ENCODE data around the gene ANHX. TPM values are rescaled to one million over a fixed set of nuclear protein-coding genes. Genes with fewer than 3 reads are reported as not detected.

The ANHX gene
- total RNA-seq, 1 donor from 2014 or later, result not detected

GRCh38 chr12:133236556-133236955, 879 bp upstream of the ANHX start:
- H3K27me3 Mint-ChIP-seq (ENCODE audit: unreplicated experiment), result peaks cover 17% of the 10 kb centered on the region
- H3K36me3 Mint-ChIP-seq (ENCODE audit: low read depth, unreplicated experiment), result peaks cover 32% of the 10 kb centered on the region
- H3K4me3 Mint-ChIP-seq (ENCODE audit: unreplicated experiment), result no peak overlapping the region
- H3K9me3 Mint-ChIP-seq (ENCODE audit: unreplicated experiment), result peaks cover 57% of the 10 kb centered on the region
- DNase-seq (ENCODE audit: low spot score), result no peak
- H3K4me1 Mint-ChIP-seq (ENCODE audit: unreplicated experiment), result no peaks in the 10 kb centered on the region
- TF ChIP-seq CTCF (IDR thresholded peaks at IDR 0.05; ENCODE audit: unreplicated experiment), result no peak
- H3K27ac Mint-ChIP-seq (ENCODE audit: unreplicated experiment), result peak overlapping the region; percentile 36

DNA sequence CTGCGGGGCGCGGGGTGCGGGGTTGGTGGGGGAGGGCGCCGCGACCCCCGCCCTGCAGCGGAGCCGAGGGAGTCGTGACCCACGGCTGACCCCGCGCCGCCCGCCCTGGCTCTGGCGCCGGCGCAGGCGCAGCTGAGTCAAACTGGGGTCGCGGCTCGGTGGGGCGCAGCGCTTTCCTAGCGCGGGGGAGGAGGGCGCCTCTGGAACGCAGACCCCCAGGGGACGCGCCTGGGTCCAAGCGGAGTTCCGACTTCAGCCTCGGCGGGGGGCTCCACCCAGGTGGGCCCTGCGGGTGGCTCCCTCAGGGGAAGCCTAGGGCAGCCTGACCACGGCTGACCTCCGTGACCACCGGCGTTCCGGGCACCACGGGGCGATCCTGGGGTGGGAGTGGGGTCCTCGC, 467 bp upstream of the ANHX start:
- Mint-ChIP-seq H3K9me3 (ENCODE audit: unreplicated experiment) (peaks cover 57% of the 10 kb centered on the region), H3K36me3 (ENCODE audit: low read depth, unreplicated experiment) (peaks cover 29% of the 10 kb centered on the region), H3K4me3 (ENCODE audit: unreplicated experiment) (no peak overlapping the region), H3K27ac (ENCODE audit: unreplicated experiment) (no peak overlapping the region), H3K4me1 (ENCODE audit: unreplicated experiment) (no peaks in the 10 kb centered on the region), H3K27me3 (ENCODE audit: unreplicated experiment) (peaks cover 15% of the 10 kb centered on the region)
- no peak for TF ChIP-seq CTCF (IDR thresholded peaks at IDR 0.05; ENCODE audit: unreplicated experiment)
- no peak for DNase-seq (ENCODE audit: low spot score)

GRCh38 chr12:133234971-133235370, 706 bp downstream of the ANHX start:
- peaks cover 17% of the 10 kb centered on the region for H3K27me3 Mint-ChIP-seq (ENCODE audit: unreplicated experiment)
- H3K4me3 Mint-ChIP-seq (ENCODE audit: unreplicated experiment), result no peak overlapping the region
- peaks cover 34% of the 10 kb centered on the region for H3K36me3 Mint-ChIP-seq (ENCODE audit: low read depth, unreplicated experiment)
- TF ChIP-seq CTCF (IDR thresholded peaks at IDR 0.05; ENCODE audit: unreplicated experiment), result no peak
- no peaks in the 10 kb centered on the region for H3K4me1 Mint-ChIP-seq (ENCODE audit: unreplicated experiment)
- peaks cover 56% of the 10 kb centered on the region for H3K9me3 Mint-ChIP-seq (ENCODE audit: unreplicated experiment)
- no peak for DNase-seq (ENCODE audit: low spot score)
- H3K27ac Mint-ChIP-seq (ENCODE audit: unreplicated experiment), result no peak overlapping the region

GRCh38 chr12:133233993-133234564, 1.6 kb downstream of the ANHX start:
- no peak for DNase-seq (ENCODE audit: low spot score)
- peaks cover 25% of the 10 kb centered on the region for H3K27me3 Mint-ChIP-seq (ENCODE audit: unreplicated experiment)
- H3K27ac Mint-ChIP-seq (ENCODE audit: unreplicated experiment), result no peak overlapping the region
- TF ChIP-seq CTCF (IDR thresholded peaks at IDR 0.05; ENCODE audit: unreplicated experiment), result no peak
- H3K4me1 Mint-ChIP-seq (ENCODE audit: unreplicated experiment), result no peaks in the 10 kb centered on the region
- no peak overlapping the region for H3K4me3 Mint-ChIP-seq (ENCODE audit: unreplicated experiment)
- peaks cover 58% of the 10 kb centered on the region for H3K9me3 Mint-ChIP-seq (ENCODE audit: unreplicated experiment)
- H3K36me3 Mint-ChIP-seq (ENCODE audit: low read depth, unreplicated experiment), result peaks cover 39% of the 10 kb centered on the region

GRCh38 chr12:133233006-133233405, 2.7 kb downstream of the ANHX start:
- H3K36me3 Mint-ChIP-seq (ENCODE audit: low read depth, unreplicated experiment), result peaks cover 50% of the 10 kb centered on the region
- H3K27me3 Mint-ChIP-seq (ENCODE audit: unreplicated experiment), result peaks cover 32% of the 10 kb centered on the region
- no peak overlapping the region for H3K4me3 Mint-ChIP-seq (ENCODE audit: unreplicated experiment)
- peaks cover 68% of the 10 kb centered on the region for H3K9me3 Mint-ChIP-seq (ENCODE audit: unreplicated experiment)
- H3K4me1 Mint-ChIP-seq (ENCODE audit: unreplicated experiment), result no peaks in the 10 kb centered on the region
- TF ChIP-seq CTCF (IDR thresholded peaks at IDR 0.05; ENCODE audit: unreplicated experiment), result no peak
- DNase-seq (ENCODE audit: low spot score), result no peak
- peak overlapping the region; percentile 48 for H3K27ac Mint-ChIP-seq (ENCODE audit: unreplicated experiment)

Data from endothelial cell (in vitro differentiated cells).